ENCODE data around the gene SH3PXD2B.
"Not testable (repeated sequence)": the region's sequence is repeated elsewhere in the genome, so short reads cannot be mapped to it uniquely, and the experiment has no call there.

Gene SH3PXD2B

DNA sequence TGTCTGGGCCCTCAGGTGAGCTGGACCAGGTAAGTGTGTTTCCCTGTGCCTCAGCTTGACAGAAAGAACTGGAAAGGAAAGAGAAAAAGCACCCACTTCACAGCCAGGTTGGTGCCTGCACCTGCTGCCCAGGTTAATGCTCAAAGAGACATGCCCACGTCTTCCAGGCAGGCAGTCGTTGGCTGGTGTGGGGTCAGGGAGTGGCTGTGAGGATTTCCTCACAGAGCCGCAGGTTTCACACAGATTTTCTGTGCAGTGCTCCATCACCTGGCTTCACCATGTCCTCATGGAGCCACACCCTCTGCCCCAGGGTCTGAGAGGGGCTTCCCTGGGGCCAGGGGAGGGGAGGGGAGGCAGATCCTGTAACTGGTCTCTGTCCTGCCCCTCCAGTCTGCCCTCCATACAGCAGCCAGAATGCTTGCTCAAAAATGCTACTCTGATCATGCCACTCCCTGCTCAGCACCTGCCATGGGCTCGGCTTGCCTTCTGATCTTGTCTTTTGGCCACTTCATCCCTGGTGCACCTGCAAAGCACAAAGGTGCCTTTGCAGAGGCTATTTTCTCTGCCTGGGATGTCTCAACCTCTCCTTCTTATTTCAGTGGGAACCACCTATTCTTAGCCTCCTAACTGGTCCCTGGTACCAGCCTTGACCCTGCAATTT lies 88.2 kb downstream of the SH3PXD2B start:
- no peak for DNase-seq (ENCODE audit: low read depth)

DNA sequence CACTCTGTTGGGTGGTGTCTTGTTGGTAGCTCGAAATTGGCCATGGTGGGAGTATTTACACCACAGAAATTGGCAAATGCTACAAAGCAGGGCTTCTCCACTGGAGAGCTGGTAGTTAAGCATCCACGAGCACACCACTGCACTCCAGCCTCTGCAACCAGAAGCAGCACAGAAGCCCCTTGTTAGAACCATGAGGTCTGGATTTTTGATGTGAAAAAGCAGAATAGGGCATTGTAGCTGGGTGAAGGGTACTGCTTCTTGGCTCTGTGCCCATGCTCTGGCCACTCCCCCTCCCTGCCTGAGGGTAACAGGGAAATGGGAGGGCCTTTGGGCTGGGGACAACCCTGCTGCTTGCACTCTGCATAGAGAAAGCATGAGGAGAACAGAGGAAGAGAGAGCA lies 89.6 kb downstream of the SH3PXD2B start:
- no peak for DNase-seq (ENCODE audit: low read depth)

DNA sequence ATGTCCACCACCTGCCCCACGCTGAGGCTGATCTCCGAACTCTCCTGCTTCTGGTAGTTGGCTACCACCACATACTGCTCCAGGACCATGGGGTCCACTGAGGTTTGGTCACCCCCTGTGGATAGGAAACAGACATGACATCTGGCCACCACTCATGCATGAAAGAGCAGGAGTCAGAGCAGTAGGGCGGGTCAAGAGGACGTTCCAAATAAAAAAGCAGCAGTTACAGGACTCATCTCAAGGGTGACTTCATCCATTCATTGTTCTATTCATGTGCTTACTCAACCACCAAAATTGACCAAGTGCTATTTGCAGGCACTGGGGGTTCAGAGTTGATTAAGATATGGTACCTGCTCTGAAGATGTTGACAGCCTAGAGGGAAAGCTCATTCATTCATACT lies 91.6 kb downstream of the SH3PXD2B start:
- DNase-seq (ENCODE audit: low read depth) = no peak

GRCh38 chr5:172361566-172362238 lies 92.6 kb downstream of the SH3PXD2B start:
- DNase-seq (ENCODE audit: low read depth) = no peak

GRCh38 chr5:172358345-172358744 lies 96.0 kb downstream of the SH3PXD2B start:
- DNase-seq (ENCODE audit: low read depth) = no peak

DNA sequence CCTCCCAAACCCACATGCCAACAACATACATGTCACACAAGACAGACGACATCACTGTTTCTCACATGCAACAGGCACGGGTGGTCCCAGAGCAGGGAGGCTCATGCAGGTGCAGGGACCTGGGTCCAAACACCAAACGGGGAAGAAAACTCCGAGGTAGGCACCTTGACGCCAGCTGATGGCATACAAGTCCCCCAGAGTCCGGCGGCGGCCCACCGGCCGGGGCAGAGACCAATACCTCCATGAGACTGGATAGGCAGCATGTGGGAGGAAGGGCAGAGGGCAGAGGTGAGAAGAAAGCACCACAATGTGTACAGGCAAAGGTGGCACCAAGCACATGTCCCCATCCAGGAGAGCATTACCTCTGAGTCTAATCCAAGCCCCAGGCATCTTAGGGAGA lies 97.8 kb downstream of the SH3PXD2B start:
- no peak for DNase-seq (ENCODE audit: low read depth)

DNA sequence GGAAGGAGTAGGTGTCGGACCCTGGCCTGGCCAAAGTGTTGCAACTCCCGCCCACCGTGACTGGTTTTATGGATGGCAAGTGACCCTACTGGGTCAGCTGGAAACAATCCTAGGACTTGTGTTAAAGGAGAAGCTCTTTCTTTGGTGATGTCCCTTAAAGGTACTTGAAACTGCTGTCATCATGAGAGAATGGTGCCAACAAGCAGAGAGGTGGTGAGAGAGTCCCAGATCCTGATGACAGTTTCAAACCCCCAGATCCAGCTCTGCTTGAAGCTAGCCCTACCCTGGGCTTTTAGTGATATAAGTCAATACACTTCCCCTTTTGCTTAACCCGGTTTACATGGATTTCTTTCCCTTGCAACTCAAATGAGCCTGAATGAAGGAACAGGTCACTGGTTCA lies 98.3 kb downstream of the SH3PXD2B start:
- DNase-seq (ENCODE audit: low read depth) = no peak

GRCh38 chr5:172353846-172354245 lies 100.5 kb downstream of the SH3PXD2B start:
- no peak for DNase-seq (ENCODE audit: low read depth)

- no peak for DNase-seq (ENCODE audit: low read depth)
These were observed 101.0 kb downstream of the SH3PXD2B start for GRCh38 chr5:172353271-172353812.

DNA sequence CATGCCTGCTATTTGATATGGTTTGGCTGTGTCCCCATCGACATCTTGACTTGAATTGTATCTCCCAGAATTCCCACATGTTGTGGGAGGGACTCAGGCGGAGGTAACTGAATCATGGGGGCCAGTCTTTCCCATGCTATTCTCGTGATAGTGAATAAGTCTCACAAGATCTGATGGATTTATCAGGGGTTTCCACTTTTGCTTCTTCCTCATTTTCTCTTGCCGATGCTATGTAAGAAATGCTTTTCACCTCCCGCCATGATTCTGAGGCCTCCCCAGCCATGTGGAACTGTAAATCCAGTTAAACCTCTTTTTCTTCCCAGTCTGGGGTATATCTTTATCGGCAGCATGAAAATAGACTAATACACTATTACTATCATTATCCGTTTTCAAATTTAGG lies 101.8 kb downstream of the SH3PXD2B start:
- not testable (repeated sequence) for DNase-seq (ENCODE audit: low read depth)

GRCh38 chr5:172351240-172351778 lies 103.0 kb downstream of the SH3PXD2B start:
- DNase-seq (ENCODE audit: low read depth) = no peak

GRCh38 chr5:172350212-172351181 lies 103.8 kb downstream of the SH3PXD2B start:
- DNase-seq (ENCODE audit: low read depth) = no peak

- not testable (repeated sequence) for DNase-seq (ENCODE audit: low read depth)
These were observed 105.6 kb downstream of the SH3PXD2B start for GRCh38 chr5:172348733-172349132.

GRCh38 chr5:172348084-172348483 lies 106.2 kb downstream of the SH3PXD2B start:
- no peak for DNase-seq (ENCODE audit: low read depth)

DNA sequence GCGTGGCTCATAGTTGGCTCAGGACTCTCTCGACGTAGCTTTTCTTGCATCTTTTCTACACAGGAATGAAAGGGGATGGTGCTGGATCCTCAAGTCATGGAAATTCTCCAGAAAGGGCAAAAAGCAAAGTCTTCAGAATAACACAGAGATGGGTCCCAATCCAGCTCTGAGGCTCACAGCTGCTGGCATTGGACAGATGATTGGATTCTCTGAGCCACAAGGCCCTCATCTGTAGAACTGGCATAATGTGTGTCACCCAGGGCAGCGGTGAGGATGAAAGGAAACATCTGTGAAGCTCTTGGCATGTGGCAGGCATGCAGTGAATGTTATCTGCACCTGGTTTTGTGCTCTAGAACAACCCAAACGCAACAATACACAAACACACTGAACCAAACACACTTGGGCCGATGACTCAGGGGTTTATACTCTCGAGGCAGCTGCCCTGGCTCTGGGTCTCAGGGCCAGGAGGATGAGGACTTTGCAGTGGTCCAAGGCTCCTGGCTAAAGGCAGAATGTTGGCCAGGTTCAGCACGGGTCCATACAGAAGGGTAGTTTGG lies 106.8 kb downstream of the SH3PXD2B start:
- no peak for DNase-seq (ENCODE audit: low read depth)

DNA sequence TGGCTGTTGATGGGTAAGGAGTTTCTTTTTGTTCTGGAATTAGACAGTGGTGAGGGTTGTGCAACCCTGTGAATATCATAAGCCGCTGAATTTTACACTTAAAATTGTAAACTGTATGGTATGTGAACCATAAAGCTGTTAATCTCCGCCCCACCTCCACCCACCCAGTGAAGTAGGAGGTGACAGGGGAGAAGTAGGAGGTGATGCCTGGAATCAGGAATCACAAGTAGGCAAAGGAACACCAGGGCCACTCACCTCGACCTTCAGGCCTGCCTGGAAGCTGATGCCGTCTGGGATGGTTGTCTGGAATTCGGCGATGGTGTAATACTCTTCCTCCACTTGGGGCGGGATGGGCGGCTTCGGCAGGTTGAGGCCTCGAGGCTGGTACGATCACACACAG lies 108.4 kb downstream of the SH3PXD2B start:
- DNase-seq (ENCODE audit: low read depth) = no peak

- DNase-seq (ENCODE audit: low read depth) = no peak
These were observed 109.4 kb downstream of the SH3PXD2B start for GRCh38 chr5:172344855-172345409.

- DNase-seq (ENCODE audit: low read depth) = no peak
These were observed 110.6 kb downstream of the SH3PXD2B start for GRCh38 chr5:172343741-172344140.

DNA sequence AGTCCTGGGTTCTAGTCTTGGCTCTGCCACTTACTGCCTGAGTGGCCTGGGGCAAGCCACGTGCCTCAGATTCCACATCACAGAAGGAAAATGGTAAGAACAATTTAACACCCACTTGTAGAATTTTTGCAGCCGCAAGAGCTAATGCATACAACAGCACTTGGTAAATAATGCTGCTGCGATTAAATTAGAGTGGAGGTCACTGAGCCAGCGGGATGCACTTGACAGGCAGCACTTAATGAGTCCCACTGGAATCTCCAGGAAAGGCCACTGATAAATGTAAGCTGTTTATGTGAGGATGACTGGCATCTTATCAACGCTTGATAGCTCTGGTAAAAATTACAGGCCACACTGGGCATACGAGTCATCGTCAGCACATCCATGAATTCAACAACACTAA lies 111.4 kb downstream of the SH3PXD2B start:
- no peak for DNase-seq (ENCODE audit: low read depth)

DNA sequence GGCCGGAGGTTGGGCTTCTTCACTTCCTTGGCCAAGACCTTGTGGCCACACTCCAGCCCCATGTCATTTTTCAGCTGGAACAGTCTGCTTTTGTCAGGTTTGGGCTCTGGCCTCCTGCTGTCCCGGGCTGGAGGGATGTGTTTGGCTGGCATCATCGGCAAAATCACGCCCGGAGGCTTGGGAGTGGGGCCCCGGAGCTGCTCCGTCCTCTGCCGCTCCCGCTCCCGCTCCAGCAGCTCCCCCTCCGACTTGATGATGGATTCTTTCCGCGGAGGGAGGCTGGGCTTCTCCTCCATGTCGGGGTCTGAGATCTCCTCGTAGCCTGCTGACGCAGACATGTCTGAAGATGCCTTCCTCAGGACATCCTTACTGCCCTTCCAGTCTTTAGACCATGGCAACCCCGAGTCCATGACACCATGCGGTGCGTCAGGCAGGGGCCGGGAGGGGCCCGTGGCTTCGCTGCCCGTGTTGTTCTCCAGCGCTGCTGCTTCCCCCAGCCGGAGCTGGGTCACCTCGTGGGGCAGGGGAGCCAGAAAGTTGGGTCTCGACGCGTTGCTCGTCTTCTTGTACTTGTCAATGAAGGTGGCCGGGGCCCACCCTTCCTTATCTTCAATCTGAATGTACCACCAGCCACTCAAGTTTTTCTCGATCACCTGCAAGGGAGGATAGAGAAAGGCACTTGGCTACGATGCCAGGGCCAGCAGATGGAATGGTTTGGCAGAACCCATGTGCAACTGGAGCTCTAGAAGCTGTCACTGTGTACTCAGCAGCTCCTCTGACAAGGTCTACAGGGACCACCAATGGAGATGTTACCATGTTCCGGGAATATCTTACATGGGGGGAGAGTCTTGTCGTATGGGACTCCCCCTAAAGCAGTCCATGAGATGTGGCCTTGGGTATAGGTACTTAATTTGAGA lies 114.8 kb downstream of the SH3PXD2B start:
- no peak for DNase-seq (ENCODE audit: low read depth)

All from activated T-helper 1 cell treated with Interleukin-2 at 50 U/mL for 16 hours (primary cell).